Osteocyte (in vitro differentiated cells): ENCODE data around the gene OTUB1. TPM values are rescaled to one million over a fixed set of nuclear protein-coding genes. Genes with fewer than 3 reads are reported as not detected.

Source experiments
- DNase-seq: peaks from one replicate; pipeline ENCODE4 v3.0.0; 2021; ENCODE audit warnings: mixed read lengths; ENCODE audit not compliant: unreplicated experiment; ENCODE audit errors: extremely low spot score
- H3K27ac Mint-ChIP-seq: one replicate; pipeline ENCODE4 v1.8.0; 2021; ENCODE audit warnings: mild to moderate bottlenecking, mixed read lengths; ENCODE audit not compliant: unreplicated experiment
- H3K27me3 Mint-ChIP-seq: one replicate; pipeline ENCODE4 v1.8.0; 2021; ENCODE audit warnings: mixed read lengths; ENCODE audit not compliant: unreplicated experiment
- H3K36me3 Mint-ChIP-seq: one replicate; pipeline ENCODE4 v1.8.0; 2021; ENCODE audit warnings: mixed read lengths; ENCODE audit not compliant: unreplicated experiment
- H3K4me1 Mint-ChIP-seq: one replicate; pipeline ENCODE4 v1.8.0; 2021; ENCODE audit warnings: mixed read lengths; ENCODE audit not compliant: unreplicated experiment
- H3K4me3 Mint-ChIP-seq: one replicate; pipeline ENCODE4 v1.8.0; 2021; ENCODE audit warnings: mild to moderate bottlenecking, moderate library complexity, mixed read lengths; ENCODE audit not compliant: unreplicated experiment
- H3K9me3 Mint-ChIP-seq: one replicate; pipeline ENCODE4 v1.8.0; 2021; ENCODE audit warnings: mixed read lengths; ENCODE audit not compliant: unreplicated experiment
- CTCF ChIP-seq: fragments of 200-600 bp; sonication (generic); IDR thresholded peaks from 2 replicates; pipeline ENCODE4 v1.5.0; 2021; ENCODE audit warnings: antibody characterized with exemption, mild to moderate bottlenecking, moderate library complexity
- total RNA-seq: library from RNA; stranded (reverse); gene quantifications from 2 replicates; pipeline ENCODE4 v1.2.1, GENCODE V29; 2021

The OTUB1 gene
- total RNA-seq, 1 donor from 2014 or later: 71.4 TPM

GRCh38 chr11:64009710-64010109 lies 23.5 kb downstream of the OTUB1 start:
- no peak for DNase-seq
- Mint-ChIP-seq H3K27ac (no peak overlapping the region), H3K9me3 (no peaks in the 10 kb centered on the region), H3K36me3 (no peaks in the 10 kb centered on the region), H3K4me1 (peaks cover 15% of the 10 kb centered on the region), H3K4me3 (no peak overlapping the region), H3K27me3 (no peaks in the 10 kb centered on the region)
- no peak for TF ChIP-seq CTCF

- no peaks in the 10 kb centered on the region for H3K27me3 Mint-ChIP-seq
- no peaks in the 10 kb centered on the region for H3K36me3 Mint-ChIP-seq
These were observed 24.5 kb downstream of the OTUB1 start for GRCh38 chr11:64010783-64011182.

GRCh38 chr11:64011371-64011770 lies 25.1 kb downstream of the OTUB1 start:
- Mint-ChIP-seq H3K27me3 (no peaks in the 10 kb centered on the region), H3K4me1 (peaks cover 14% of the 10 kb centered on the region), H3K4me3 (no peak overlapping the region), H3K27ac (no peak overlapping the region), H3K36me3 (no peaks in the 10 kb centered on the region), H3K9me3 (no peaks in the 10 kb centered on the region)
- TF ChIP-seq CTCF: no peak
- DNase-seq: no peak

More at GRCh38 chr11:64010783-64011182, 24.5 kb downstream of the OTUB1 start:
- Mint-ChIP-seq H3K4me1 (peaks cover 15% of the 10 kb centered on the region), H3K27ac (no peak overlapping the region), H3K4me3 (no peak overlapping the region), H3K9me3 (no peaks in the 10 kb centered on the region)
- DNase-seq: no peak
- TF ChIP-seq CTCF: no peak

GRCh38 chr11:64013141-64013896 lies 27.1 kb downstream of the OTUB1 start:
- DNase-seq: no peak
- no peaks in the 10 kb centered on the region for H3K9me3 Mint-ChIP-seq
- no peak for TF ChIP-seq CTCF
- no peak overlapping the region for H3K27ac Mint-ChIP-seq
- no peaks in the 10 kb centered on the region for H3K4me1 Mint-ChIP-seq
- H3K27me3 Mint-ChIP-seq: no peaks in the 10 kb centered on the region
- H3K36me3 Mint-ChIP-seq: no peaks in the 10 kb centered on the region
- H3K4me3 Mint-ChIP-seq: no peak overlapping the region

GRCh38 chr11:64014356-64014755 lies 28.1 kb downstream of the OTUB1 start:
- Mint-ChIP-seq H3K4me1 (no peaks in the 10 kb centered on the region), H3K36me3 (no peaks in the 10 kb centered on the region), H3K27ac (no peak overlapping the region), H3K4me3 (no peak overlapping the region), H3K27me3 (no peaks in the 10 kb centered on the region), H3K9me3 (no peaks in the 10 kb centered on the region)
- DNase-seq: no peak
- no peak for TF ChIP-seq CTCF
